Measurements from ENCODE around the gene NR3C1. TPM values are rescaled to one million over a fixed set of nuclear protein-coding genes. Genes with fewer than 3 reads are reported as not detected.

NR3C1 gene
- total and polyA plus RNA-seq, 2 of the 4 experiments (the other 2 are of a cell fraction): 13.7 to 77.4 TPM

DNA sequence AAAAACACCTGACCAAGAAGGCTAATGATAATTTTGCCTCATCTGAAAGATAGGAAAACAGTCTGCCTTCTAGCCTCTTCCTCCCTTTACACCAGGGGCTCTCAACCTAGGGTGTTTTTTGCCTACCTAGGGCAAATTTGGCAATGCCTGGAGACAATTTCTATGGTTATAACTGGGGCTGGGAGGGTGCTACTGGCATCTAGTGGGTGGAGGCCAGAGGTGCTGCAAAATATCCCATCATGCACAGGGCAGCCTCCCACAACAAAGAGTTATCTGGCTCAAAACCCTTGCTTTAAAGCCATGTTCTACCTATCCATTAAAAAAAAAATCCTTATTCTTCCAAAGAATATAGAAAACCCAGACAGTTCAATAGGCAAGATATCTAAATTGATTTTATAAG is 45.0 kb upstream of the NR3C1 start:
- Histone ChIP-seq H3K4me3 (ENCODE audit: insufficient read depth, low read depth, low read length) (no peak overlapping the region), H3K23ac (ENCODE audit: low read depth, low read length) (no peak overlapping the region), H4K91ac (ENCODE audit: insufficient read depth, low read depth, low read length) (no peak overlapping the region), H2BK20ac (ENCODE audit: low read depth, low read length) (no peak overlapping the region), H3K18ac (ENCODE audit: low read depth, low read length) (no peak overlapping the region), H3K9me1 (ENCODE audit: insufficient read depth, low read length) (no peaks in the 10 kb centered on the region), H4K8ac (ENCODE audit: low read depth in 2 of 2, low read length in 2 of 2) (no peak overlapping the region), H2BK5ac (ENCODE audit: low read depth, low read length, poor library complexity, severe bottlenecking) (no peak overlapping the region), H3K4me1 (ENCODE audit: control insufficient read depth, insufficient read depth, low read length) (peaks cover 4% of the 10 kb centered on the region), H3K14ac (replicated peaks; ENCODE audit: low read depth, low read length) (no peak overlapping the region), H3K4ac (ENCODE audit: low read depth, low read length) (no peak overlapping the region), H3K9me3 (ENCODE audit: control insufficient read depth, insufficient read depth, low read length) (no peaks in the 10 kb centered on the region), H2BK15ac (ENCODE audit: low read depth, low read length) (no peak overlapping the region), H3K4me2 (ENCODE audit: low read depth, low read length) (no peak overlapping the region), H4K20me1 (ENCODE audit: insufficient read depth, low read length) (no peaks in the 10 kb centered on the region), H3K27me3 (ENCODE audit: control insufficient read depth, insufficient read depth, low read length) (no peaks in the 10 kb centered on the region), H2AK5ac (ENCODE audit: low read depth, low read length) (no peak overlapping the region), H3K56ac (ENCODE audit: extremely low read depth, insufficient read depth, low read length) (no peak overlapping the region), H3K27ac (ENCODE audit: insufficient read depth, low read length) (no peak overlapping the region), H2BK120ac (ENCODE audit: low read depth, low read length) (no peak overlapping the region), H2AK9ac (replicated peaks; ENCODE audit: low read depth, low read length, poor library complexity) (no peak overlapping the region), H4K5ac (ENCODE audit: low read depth, low read length) (no peak overlapping the region), H3K36me3 (ENCODE audit: control insufficient read depth, insufficient read depth, low read length) (no peaks in the 10 kb centered on the region), H3K79me1 (ENCODE audit: low read depth in 1 of 2, low read length in 2 of 2) (no peaks in the 10 kb centered on the region), H3K9ac (ENCODE audit: low read depth, low read length) (no peak overlapping the region), H2AFZ (replicated peaks; ENCODE audit: low read length, poor library complexity) (peak overlapping the region; percentile 13)
- dilution Hi-C loops (cut with HindIII; ENCODE audit: low sequenced_read_pairs, unreplicated experiment) (no loop called here), intact Hi-C loops (cut with micrococcal nuclease) (no loop called here), in situ Hi-C loops (cut with MboI; ENCODE audit: low sequenced_read_pairs) (no loop called here)
- ATAC-seq (ENCODE audit: low read depth) (no peak), DNase-seq (no peak)
- BruUV-seq (replicated peaks): no TSS peak
- POLR2A ChIA-PET (ENCODE audit: unreplicated experiment): no interaction called here
- CTCF ChIA-PET: no interaction called here
- TF ChIP-seq, protein P1, sequence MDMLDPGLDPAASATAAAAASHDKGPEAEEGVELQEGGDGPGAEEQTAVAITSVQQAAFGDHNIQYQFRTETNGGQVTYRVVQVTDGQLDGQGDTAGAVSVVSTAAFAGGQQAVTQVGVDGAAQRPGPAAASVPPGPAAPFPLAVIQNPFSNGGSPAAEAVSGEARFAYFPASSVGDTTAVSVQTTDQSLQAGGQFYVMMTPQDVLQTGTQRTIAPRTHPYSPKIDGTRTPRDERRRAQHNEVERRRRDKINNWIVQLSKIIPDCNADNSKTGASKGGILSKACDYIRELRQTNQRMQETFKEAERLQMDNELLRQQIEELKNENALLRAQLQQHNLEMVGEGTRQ (IDR thresholded peaks at IDR 0.05; ENCODE audit: low read depth, low read length): no peak
- TF ChIP-seq CHD1 (IDR thresholded peaks at IDR 0.05; ENCODE audit: low read depth, low read length) (no peak), SMC3 (IDR thresholded peaks at IDR 0.05; ENCODE audit: low read depth, low read length) (no peak), CEBPB (IDR thresholded peaks at IDR 0.05; ENCODE audit: low read depth, low read length) (no peak), MAZ (IDR thresholded peaks at IDR 0.05; ENCODE audit: borderline replicate concordance, low read depth, low read length) (no peak), BHLHE40 (IDR thresholded peaks at IDR 0.05; ENCODE audit: low read depth, low read length) (no peak), MXI1 (IDR thresholded peaks at IDR 0.05; ENCODE audit: borderline replicate concordance, low read depth, low read length) (no peak), FOS (IDR thresholded peaks at IDR 0.05; ENCODE audit: low read depth, low read length) (no peak), RCOR1 (IDR thresholded peaks at IDR 0.05; ENCODE audit: insufficient replicate concordance, low read length) (no peak), RAD21 (IDR thresholded peaks at IDR 0.05; ENCODE audit: low read length) (no peak), NFE2L2 (IDR thresholded peaks at IDR 0.05; ENCODE audit: low read depth, low read length) (no peak), MAFK (IDR thresholded peaks at IDR 0.05; ENCODE audit: low read depth, low read length) (no peak), POLR2A (IDR thresholded peaks at IDR 0.05; ENCODE audit: low read depth, low read length) (no peak), RFX5 (IDR thresholded peaks at IDR 0.05; ENCODE audit: low read depth, low read length) (no peak)
- TF ChIP-seq, protein P2, sequence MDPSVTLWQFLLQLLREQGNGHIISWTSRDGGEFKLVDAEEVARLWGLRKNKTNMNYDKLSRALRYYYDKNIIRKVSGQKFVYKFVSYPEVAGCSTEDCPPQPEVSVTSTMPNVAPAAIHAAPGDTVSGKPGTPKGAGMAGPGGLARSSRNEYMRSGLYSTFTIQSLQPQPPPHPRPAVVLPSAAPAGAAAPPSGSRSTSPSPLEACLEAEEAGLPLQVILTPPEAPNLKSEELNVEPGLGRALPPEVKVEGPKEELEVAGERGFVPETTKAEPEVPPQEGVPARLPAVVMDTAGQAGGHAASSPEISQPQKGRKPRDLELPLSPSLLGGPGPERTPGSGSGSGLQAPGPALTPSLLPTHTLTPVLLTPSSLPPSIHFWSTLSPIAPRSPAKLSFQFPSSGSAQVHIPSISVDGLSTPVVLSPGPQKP (IDR thresholded peaks at IDR 0.05; ENCODE audit: borderline replicate concordance, low read depth, low read length): no peak
- TF ChIP-seq, protein P3, sequence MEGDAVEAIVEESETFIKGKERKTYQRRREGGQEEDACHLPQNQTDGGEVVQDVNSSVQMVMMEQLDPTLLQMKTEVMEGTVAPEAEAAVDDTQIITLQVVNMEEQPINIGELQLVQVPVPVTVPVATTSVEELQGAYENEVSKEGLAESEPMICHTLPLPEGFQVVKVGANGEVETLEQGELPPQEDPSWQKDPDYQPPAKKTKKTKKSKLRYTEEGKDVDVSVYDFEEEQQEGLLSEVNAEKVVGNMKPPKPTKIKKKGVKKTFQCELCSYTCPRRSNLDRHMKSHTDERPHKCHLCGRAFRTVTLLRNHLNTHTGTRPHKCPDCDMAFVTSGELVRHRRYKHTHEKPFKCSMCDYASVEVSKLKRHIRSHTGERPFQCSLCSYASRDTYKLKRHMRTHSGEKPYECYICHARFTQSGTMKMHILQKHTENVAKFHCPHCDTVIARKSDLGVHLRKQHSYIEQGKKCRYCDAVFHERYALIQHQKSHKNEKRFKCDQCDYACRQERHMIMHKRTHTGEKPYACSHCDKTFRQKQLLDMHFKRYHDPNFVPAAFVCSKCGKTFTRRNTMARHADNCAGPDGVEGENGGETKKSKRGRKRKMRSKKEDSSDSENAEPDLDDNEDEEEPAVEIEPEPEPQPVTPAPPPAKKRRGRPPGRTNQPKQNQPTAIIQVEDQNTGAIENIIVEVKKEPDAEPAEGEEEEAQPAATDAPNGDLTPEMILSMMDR (conservative IDR thresholded peaks at IDR 0.05; ENCODE audit: low read depth, low read length): no peak
